ENCODE results near the gene TGM3.

TGM3 gene, protein sequence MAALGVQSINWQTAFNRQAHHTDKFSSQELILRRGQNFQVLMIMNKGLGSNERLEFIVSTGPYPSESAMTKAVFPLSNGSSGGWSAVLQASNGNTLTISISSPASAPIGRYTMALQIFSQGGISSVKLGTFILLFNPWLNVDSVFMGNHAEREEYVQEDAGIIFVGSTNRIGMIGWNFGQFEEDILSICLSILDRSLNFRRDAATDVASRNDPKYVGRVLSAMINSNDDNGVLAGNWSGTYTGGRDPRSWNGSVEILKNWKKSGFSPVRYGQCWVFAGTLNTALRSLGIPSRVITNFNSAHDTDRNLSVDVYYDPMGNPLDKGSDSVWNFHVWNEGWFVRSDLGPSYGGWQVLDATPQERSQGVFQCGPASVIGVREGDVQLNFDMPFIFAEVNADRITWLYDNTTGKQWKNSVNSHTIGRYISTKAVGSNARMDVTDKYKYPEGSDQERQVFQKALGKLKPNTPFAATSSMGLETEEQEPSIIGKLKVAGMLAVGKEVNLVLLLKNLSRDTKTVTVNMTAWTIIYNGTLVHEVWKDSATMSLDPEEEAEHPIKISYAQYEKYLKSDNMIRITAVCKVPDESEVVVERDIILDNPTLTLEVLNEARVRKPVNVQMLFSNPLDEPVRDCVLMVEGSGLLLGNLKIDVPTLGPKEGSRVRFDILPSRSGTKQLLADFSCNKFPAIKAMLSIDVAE

DNA sequence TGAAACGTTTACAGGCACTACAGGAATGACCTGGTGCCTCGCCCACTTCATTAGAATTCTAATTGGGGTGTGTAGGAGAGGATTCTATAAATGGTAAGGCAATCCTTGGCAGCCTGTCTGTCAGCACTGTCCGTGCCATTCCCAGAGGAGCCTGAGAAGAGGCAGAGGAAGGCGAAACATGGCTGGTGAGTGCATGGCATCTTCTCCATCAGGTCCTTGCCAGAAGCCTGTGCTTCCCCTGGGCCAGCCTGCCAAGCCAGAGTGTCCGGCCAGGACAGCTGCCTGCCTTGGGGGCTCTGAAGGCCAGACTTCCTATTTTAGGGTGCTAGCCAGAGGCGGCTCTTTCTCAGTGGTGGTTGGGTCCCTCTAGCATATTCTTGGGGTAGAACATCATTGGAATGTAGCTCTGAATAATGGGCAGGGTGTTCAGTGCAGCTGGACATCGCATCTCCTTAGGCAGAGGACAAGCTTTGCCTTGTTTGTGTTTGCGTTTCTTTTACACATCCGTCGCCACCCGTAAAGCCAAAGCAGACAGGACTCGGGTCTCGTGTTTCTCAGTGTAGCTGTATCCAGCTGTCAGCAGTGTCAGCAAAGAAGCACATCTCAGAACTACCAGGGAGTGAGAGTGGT lies at the start of gene TGM3:
TSS of gene TGM3 (plus strand) at position 116 of the 630 bp plus-strand sequence. CDS start at position 179, 63 bp downstream.
- H3K27ac ChIP-seq: 0 out of 2 replicates have a peak within 1 kb of the TSS, but pooled peaks have one; percentile 12
- TF ChIP-seq, protein P1, sequence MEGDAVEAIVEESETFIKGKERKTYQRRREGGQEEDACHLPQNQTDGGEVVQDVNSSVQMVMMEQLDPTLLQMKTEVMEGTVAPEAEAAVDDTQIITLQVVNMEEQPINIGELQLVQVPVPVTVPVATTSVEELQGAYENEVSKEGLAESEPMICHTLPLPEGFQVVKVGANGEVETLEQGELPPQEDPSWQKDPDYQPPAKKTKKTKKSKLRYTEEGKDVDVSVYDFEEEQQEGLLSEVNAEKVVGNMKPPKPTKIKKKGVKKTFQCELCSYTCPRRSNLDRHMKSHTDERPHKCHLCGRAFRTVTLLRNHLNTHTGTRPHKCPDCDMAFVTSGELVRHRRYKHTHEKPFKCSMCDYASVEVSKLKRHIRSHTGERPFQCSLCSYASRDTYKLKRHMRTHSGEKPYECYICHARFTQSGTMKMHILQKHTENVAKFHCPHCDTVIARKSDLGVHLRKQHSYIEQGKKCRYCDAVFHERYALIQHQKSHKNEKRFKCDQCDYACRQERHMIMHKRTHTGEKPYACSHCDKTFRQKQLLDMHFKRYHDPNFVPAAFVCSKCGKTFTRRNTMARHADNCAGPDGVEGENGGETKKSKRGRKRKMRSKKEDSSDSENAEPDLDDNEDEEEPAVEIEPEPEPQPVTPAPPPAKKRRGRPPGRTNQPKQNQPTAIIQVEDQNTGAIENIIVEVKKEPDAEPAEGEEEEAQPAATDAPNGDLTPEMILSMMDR (IDR thresholded peaks at IDR 0.05): no peak
- no peak for TF ChIP-seq ZFX (IDR thresholded peaks at IDR 0.05; ENCODE audit: borderline replicate concordance)

GRCh38 chr20:2246069-2246491 lies 49.7 kb upstream of the TGM3 start:
- no peak for TF ChIP-seq ZFX (IDR thresholded peaks at IDR 0.05; ENCODE audit: borderline replicate concordance)
- TF ChIP-seq, protein P1 (IDR thresholded peaks at IDR 0.05): no peak
- H3K27ac ChIP-seq: no peak overlapping the region

DNA sequence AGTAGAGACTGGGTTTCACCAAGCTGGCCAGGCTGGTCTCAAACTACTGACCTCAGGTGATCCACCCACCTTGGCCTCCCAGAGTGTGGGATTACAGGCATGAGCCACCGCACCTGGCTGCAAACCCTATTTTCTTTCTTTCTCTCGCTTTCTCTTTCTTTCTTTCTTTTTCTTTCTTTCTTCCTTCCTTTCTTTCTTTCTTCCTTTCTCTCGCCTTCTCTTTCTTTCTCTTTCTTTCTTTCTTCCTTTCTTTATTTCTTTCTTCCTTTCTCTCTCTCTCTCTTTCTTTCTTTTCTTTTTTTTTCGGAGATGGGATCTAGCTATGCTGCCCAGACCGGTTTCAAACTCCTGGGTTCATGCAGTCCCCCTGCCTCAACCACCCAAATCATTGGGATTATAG lies 47.0 kb upstream of the TGM3 start:
- no peak overlapping the region for H3K27ac ChIP-seq
- TF ChIP-seq, protein P1 (IDR thresholded peaks at IDR 0.05): no peak
- TF ChIP-seq ZFX (IDR thresholded peaks at IDR 0.05; ENCODE audit: borderline replicate concordance): no peak

- TF ChIP-seq, protein P1 (IDR thresholded peaks at IDR 0.05): no peak
- no peak for TF ChIP-seq ZFX (IDR thresholded peaks at IDR 0.05; ENCODE audit: borderline replicate concordance)
- no peak overlapping the region for H3K27ac ChIP-seq
Observed at GRCh38 chr20:2249935-2250334, 45.9 kb upstream of the TGM3 start.

DNA sequence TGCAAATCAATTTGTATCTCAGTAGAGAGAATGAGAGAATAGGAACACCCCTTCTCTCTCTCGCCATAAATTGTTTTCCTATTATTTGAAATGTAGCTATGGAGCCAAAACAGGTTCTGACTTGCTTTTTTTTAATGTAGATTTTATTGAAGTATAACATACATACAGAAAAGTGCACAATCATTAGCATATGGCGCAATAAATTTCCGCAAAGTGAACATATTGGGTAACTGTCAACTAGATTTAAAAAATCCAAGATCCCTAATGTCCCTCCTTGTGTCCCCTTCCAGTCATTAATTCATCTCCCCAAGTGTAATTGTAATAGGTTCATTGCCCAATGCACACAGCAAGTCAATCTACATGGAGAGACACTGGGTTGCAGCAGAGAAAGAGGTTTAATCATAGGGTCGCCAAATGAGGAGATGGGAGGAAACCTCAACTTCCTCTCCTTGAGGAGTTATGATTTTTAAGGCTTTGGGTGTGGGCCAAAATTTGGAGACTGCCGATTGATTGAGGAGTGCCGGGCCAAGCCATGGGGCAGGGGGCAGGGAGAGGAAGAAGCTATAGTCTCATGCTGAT lies 43.3 kb upstream of the TGM3 start:
- TF ChIP-seq, protein P1 (IDR thresholded peaks at IDR 0.05): no peak
- no peak for TF ChIP-seq ZFX (IDR thresholded peaks at IDR 0.05; ENCODE audit: borderline replicate concordance)

GRCh38 chr20:2253256-2253655 lies 42.5 kb upstream of the TGM3 start:
- no peak for TF ChIP-seq ZFX (IDR thresholded peaks at IDR 0.05; ENCODE audit: borderline replicate concordance)
- H3K27ac ChIP-seq: no peak overlapping the region

More for the DNA sequence above, 43.3 kb upstream of the TGM3 start:
- no peak overlapping the region for H3K27ac ChIP-seq

GRCh38 chr20:2254333-2254732 lies 41.5 kb upstream of the TGM3 start:
- H3K27ac ChIP-seq: no peak overlapping the region
- no peak for TF ChIP-seq ZFX (IDR thresholded peaks at IDR 0.05; ENCODE audit: borderline replicate concordance)
- TF ChIP-seq, protein P1 (IDR thresholded peaks at IDR 0.05): no peak
